Activated naive CD4-positive, alpha-beta T cell treated with anti-CD3 and anti-CD28 coated beads for 36 hours (primary cell): ENCODE data around the gene DCK. TPM values are rescaled to one million over a fixed set of nuclear protein-coding genes. Genes with fewer than 3 reads are reported as not detected.
"Not testable (repeated sequence)": the region's sequence is repeated elsewhere in the genome, so short reads cannot be mapped to it uniquely, and the experiment has no call there.

Experiments
- CTCF ChIA-PET: fragments of 350-600 bp; sonication (Branson Sonifier 250); formaldehyde crosslinking; loops from one replicate; lab custom pipeline; 2021; ENCODE audit warnings: antibody characterized with exemption; lab: Charles Lee
- DNase-seq: peaks from one replicate; pipeline ENCODE4 v3.0.0-alpha.2; 2020
- H3K27ac Mint-ChIP-seq: one replicate; pipeline ENCODE4 v1.8.0; 2021; ENCODE audit warnings: mild to moderate bottlenecking, mixed read lengths
- H3K27me3 Mint-ChIP-seq: one replicate; pipeline ENCODE4 v1.8.0; 2021; ENCODE audit warnings: low read depth, mixed read lengths
- H3K36me3 Mint-ChIP-seq: one replicate; pipeline ENCODE4 v1.8.0; 2021; ENCODE audit warnings: low read depth, mixed read lengths
- H3K4me1 Mint-ChIP-seq: one replicate; pipeline ENCODE4 v1.8.0; 2021; ENCODE audit warnings: low read depth, mixed read lengths
- H3K4me3 Mint-ChIP-seq: one replicate; pipeline ENCODE4 v1.8.0; 2021; ENCODE audit warnings: mild to moderate bottlenecking, moderate library complexity, mixed read lengths
- H3K9me3 Mint-ChIP-seq: one replicate; pipeline ENCODE4 v1.8.0; 2021; ENCODE audit warnings: mixed read lengths
- intact Hi-C: fragments of 100-400 bp; cut with micrococcal nuclease; formaldehyde crosslinking; loops from one replicate; pipeline ENCODE4 v1.15.1; 2023
- total RNA-seq, 2 experiments: library from RNA; stranded (reverse); gene quantifications; one replicate each; pipeline ENCODE4 v1.2.3, GENCODE V29; 2021

Gene DCK
- total RNA-seq, 2 experiments from 2014 or later = 32.1 to 34.1 TPM

DNA sequence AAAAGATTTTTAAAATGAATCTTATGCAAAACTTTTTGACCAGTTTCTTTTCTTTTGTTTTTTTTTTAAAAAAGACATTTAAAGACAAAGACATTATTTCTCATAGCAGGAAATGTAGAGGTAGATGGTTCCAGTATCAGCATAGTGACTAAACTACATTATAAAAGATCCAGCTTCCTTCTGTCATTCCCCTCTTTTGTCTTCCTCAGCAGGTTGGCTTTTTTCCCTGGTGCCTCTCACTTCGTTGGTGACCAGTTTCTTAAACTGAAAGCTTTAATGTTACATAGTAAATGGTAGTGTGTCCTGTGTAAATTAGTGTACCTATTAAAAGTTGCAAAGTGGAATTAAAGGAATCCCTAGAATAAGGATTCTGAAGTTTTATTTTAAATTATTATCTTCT is 36.1 kb downstream of the DCK start:
- Mint-ChIP-seq H3K4me1 (no peaks in the 10 kb centered on the region), H3K27ac (no peak overlapping the region), H3K4me3 (no peak overlapping the region), H3K36me3 (peaks cover 19% of the 10 kb centered on the region), H3K27me3 (no peaks in the 10 kb centered on the region), H3K9me3 (no peaks in the 10 kb centered on the region)
- intact Hi-C loops = no loop called here
- CTCF ChIA-PET = no interaction called here
- DNase-seq = no peak

DNA sequence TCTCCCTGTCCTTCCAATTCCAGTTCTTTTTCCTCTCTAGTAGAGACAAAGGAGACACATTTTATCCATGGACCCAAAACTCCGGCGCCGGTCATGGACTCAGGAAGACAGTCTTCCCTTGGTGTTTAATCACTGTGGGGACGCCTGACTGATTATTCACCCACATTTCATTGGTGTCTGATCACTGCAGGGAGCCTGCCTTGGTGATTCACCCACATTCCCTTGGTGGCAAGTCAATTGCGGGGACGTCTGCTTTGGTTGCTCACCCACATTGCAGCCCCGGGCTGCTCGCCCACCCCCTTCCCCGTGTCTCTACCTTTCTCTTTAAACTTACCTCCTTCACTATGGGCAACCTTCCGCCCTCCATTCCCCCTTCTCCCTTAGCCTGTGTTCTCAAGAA is 38.7 kb downstream of the DCK start:
- H3K4me1 Mint-ChIP-seq, H3K27me3 Mint-ChIP-seq, H3K27ac Mint-ChIP-seq, CTCF ChIA-PET, H3K9me3 Mint-ChIP-seq, DNase-seq, H3K4me3 Mint-ChIP-seq, intact Hi-C loops: not testable (repeated sequence)
- peaks cover 12% of the 10 kb centered on the region for H3K36me3 Mint-ChIP-seq

DNA sequence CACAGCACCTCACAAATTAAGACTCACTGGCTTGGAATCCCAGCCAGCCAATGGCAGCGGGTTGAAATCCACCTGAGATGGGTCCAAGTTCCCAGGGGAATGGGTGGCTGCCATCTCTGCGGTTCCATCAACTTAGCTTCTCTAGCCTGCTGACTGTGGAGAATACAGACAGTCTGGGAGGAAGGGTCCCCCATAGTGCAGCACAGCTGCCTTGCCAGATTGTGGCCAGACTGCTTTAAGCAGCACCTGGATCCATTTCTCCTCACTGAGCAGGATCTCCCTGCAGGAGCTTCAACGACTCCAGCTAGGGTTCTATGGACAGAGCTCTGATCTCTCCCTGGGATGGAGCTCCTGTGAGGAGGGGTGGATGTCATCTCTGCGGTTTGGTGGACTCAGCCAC is 51.8 kb downstream of the DCK start:
- intact Hi-C loops = no loop called here
- CTCF ChIA-PET = no interaction called here
- peaks cover 20% of the 10 kb centered on the region for H3K36me3 Mint-ChIP-seq
- H3K9me3 Mint-ChIP-seq = peaks cover 18% of the 10 kb centered on the region
- no peak overlapping the region for H3K4me3 Mint-ChIP-seq
- H3K27ac Mint-ChIP-seq = no peak overlapping the region
- H3K27me3 Mint-ChIP-seq = no peaks in the 10 kb centered on the region
- H3K4me1 Mint-ChIP-seq = no peaks in the 10 kb centered on the region
- DNase-seq = no peak

DNA sequence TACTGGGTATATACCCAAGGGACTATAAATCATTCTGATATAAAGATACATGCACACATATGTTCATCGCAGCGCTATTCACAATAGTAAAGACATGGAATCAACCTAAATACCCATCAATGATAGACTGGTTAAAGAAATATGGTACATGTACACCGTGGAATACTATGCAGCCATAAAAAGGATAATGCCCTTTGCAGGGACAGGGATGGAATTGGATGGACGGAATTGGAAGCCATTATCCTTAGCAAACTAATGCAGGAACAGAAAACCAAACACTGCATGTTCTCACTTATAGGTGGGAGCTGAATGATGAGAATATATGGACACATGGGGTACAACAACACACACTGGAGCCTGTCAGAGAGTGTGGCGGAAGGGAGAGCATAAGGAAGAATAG is 55.9 kb downstream of the DCK start:
- Mint-ChIP-seq H3K27me3 (no peaks in the 10 kb centered on the region), H3K27ac (no peak overlapping the region), H3K36me3 (no peaks in the 10 kb centered on the region), H3K9me3 (peaks cover 7% of the 10 kb centered on the region), H3K4me3 (no peak overlapping the region), H3K4me1 (no peaks in the 10 kb centered on the region)
- DNase-seq = no peak
- CTCF ChIA-PET = no interaction called here
- intact Hi-C loops = no loop called here

DNA sequence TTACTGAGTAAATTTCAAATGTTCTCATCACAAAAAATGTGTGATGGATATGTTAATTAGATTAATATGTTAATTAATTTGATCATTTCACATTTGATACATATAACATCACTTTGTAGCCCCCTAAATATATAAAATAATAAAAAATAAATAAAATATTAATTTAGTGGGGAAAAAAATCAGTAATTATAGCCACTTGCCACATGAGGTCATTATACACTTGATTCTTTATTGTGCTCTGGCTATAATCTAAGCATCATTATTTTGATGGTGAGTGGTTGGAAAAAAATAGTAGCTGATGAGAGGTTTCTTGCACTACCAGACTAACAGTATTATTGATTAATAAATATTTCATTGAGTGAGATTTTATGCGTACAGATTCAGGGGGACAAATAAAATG is 57.4 kb downstream of the DCK start:
- Mint-ChIP-seq H3K4me3 (no peak overlapping the region), H3K36me3 (no peaks in the 10 kb centered on the region), H3K9me3 (peaks cover 6% of the 10 kb centered on the region), H3K4me1 (no peaks in the 10 kb centered on the region), H3K27me3 (no peaks in the 10 kb centered on the region), H3K27ac (no peak overlapping the region)
- intact Hi-C loops = no loop called here
- CTCF ChIA-PET = interaction anchor here (0.8 kb wide), 1 partner anchor 450 kb away, joined by 3 read pairs; no protein-coding TSS in a partner anchor
- no peak for DNase-seq

DNA sequence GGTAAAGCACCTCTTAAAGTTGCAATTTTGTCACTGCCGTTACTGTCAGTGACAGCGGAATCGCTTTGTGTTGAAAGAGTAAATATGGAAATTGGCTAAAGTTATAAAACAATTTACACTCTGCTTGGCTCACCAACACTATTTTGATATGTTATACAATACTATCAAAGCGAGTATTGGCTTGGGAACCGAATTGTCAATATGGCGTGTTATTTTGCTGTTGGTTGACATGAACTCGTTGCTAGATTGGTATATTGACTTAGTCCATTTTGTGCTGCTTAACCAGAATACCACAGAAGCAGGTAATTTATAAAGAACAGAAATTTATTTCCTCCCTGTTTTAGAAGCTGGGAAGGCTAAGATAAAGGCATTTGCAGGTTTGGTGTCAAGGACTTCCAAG is 58.6 kb downstream of the DCK start:
- DNase-seq = no peak
- intact Hi-C loops = no loop called here
- Mint-ChIP-seq H3K9me3 (peaks cover 4% of the 10 kb centered on the region), H3K4me1 (no peaks in the 10 kb centered on the region), H3K4me3 (no peak overlapping the region), H3K27me3 (no peaks in the 10 kb centered on the region), H3K27ac (no peak overlapping the region), H3K36me3 (no peaks in the 10 kb centered on the region)
- CTCF ChIA-PET = no interaction called here

DNA sequence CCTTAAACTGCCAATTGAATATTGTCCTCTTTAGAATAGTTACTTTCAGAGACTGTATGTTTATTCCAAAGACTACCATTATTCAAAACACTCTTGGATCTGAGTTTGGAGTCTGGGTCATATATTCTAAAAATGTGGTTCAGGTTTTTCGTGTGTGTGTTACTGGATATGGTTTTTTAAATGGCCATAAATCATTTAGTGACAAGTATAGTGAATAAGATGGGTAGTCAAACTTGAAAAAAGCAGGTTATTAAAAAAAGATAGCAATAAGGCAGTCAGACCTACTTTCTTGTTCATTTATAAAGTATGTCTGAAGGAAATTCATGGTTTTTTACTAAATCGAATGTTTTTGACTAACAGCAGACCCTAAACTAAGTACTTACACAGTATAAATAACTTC is 59.3 kb downstream of the DCK start:
- CTCF ChIA-PET = no interaction called here
- intact Hi-C loops = no loop called here
- Mint-ChIP-seq H3K36me3 (no peaks in the 10 kb centered on the region), H3K9me3 (peaks cover 4% of the 10 kb centered on the region), H3K27ac (no peak overlapping the region), H3K4me3 (no peak overlapping the region), H3K27me3 (no peaks in the 10 kb centered on the region), H3K4me1 (no peaks in the 10 kb centered on the region)
- no peak for DNase-seq

DNA sequence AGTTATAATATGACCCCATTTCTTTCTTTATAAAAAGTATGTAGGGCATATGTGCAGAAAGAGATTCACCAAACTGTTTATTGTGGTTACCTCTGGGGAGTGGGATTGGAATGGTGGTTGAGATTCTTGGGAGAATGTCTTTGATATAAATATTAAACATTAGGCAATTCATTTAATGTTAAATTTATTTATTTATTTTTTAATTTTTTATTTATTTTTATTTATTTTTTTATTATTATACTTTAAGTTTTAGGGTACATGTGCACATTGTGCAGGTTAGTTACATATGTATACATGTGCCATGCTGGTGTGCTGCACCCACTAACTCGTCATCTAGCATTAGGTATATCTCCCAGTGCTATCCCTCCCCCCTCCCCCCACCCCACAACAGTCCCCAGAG is 60.2 kb downstream of the DCK start:
- DNase-seq, H3K27me3 Mint-ChIP-seq, H3K4me1 Mint-ChIP-seq, H3K36me3 Mint-ChIP-seq, intact Hi-C loops, H3K27ac Mint-ChIP-seq, H3K9me3 Mint-ChIP-seq, H3K4me3 Mint-ChIP-seq, CTCF ChIA-PET: not testable (repeated sequence)

DNA sequence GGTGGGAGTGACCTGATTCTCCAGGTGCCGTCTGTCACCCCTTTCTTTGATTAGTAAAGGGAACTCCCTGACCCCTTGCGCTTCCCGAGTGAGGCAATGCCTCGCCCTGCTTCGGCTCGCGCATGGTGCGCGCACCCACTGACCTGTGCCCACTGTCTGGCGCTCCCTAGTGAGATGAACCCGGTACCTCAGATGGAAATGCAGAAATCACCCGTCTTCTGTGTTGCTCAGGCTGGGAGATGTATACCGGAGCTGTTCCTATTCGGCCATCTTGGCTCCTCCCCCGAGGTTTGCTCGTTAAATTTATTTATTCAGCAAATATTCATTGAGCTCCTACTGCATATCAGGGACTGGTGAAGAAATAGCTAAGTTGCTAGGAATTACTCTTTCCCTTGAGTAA is 66.1 kb downstream of the DCK start:
- H3K27me3 Mint-ChIP-seq, DNase-seq, H3K4me3 Mint-ChIP-seq, H3K9me3 Mint-ChIP-seq, CTCF ChIA-PET, H3K36me3 Mint-ChIP-seq, intact Hi-C loops, H3K27ac Mint-ChIP-seq, H3K4me1 Mint-ChIP-seq: not testable (repeated sequence)

DNA sequence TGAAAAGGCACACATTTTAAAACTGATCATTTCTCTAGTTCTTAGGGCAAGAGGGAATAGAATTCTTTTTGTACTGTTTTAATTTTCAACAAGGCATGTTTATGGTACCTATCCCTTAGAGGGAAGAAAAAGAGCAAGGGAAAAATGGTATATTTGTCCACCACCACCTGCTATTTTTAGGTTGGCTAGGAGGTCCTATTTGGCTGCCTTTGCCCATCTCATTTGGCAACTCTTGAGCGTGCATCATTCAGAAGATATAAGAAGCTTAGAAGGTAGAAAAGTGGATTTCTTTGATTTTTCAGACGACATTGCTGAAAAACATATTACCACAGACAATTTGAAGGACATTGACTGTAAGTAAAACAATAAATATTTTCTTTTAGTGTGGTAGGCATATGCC is 69.0 kb downstream of the DCK start:
- DNase-seq = no peak
- CTCF ChIA-PET = no interaction called here
- Mint-ChIP-seq H3K9me3 (no peaks in the 10 kb centered on the region), H3K27me3 (peaks cover 2% of the 10 kb centered on the region), H3K4me1 (no peaks in the 10 kb centered on the region), H3K4me3 (no peak overlapping the region), H3K36me3 (no peaks in the 10 kb centered on the region), H3K27ac (no peak overlapping the region)
- intact Hi-C loops = no loop called here

DNA sequence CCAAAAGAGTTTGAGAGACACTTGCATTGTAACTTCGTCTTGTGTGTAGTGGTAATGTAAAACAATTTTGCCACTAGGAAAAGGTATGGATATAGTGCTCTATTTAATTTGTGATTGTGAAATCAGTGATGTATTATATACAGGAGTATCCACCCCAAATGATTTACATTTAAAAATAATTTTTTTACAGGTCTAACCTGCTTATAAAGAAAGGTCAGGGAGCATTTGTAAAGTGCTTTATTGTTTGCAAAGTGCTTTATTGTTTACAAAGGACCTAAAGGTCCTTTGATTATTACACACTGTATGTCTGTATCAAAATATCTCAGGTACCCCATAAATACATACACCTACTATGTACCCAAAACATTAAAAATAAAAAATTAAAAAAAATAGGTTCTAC is 70.3 kb downstream of the DCK start:
- intact Hi-C loops = no loop called here
- no peaks in the 10 kb centered on the region for H3K4me1 Mint-ChIP-seq

DNA sequence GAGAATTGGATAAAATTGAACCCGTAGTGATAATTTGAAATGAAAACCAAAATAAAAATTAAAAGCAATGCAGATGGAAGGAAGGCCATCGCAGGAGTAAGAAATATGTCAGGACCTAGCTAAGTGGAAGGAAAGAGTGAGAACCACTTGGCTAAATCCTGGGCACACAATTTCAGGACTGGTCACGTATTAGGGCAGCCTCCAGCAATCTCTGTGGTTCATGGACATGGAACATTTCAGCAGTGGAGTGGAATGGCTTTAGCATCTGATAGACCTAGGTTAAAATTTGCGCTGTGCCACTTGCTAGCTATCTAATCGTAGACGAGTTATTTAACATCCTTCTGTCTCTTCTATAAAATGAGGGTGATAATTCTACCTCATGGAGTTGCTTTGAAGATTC is 71.1 kb downstream of the DCK start:
- H3K27ac Mint-ChIP-seq = no peak overlapping the region
- H3K9me3 Mint-ChIP-seq = no peaks in the 10 kb centered on the region
- H3K27me3 Mint-ChIP-seq = peaks cover 2% of the 10 kb centered on the region
- no peaks in the 10 kb centered on the region for H3K4me1 Mint-ChIP-seq
- intact Hi-C loops = no loop called here
- CTCF ChIA-PET = no interaction called here
- DNase-seq = no peak
- H3K4me3 Mint-ChIP-seq = no peak overlapping the region
- H3K36me3 Mint-ChIP-seq = no peaks in the 10 kb centered on the region

More for the DNA sequence above, 70.3 kb downstream of the DCK start:
- H3K36me3 Mint-ChIP-seq = no peaks in the 10 kb centered on the region
- no peak overlapping the region for H3K27ac Mint-ChIP-seq
- H3K27me3 Mint-ChIP-seq = peaks cover 2% of the 10 kb centered on the region
- no peak overlapping the region for H3K4me3 Mint-ChIP-seq
- CTCF ChIA-PET = no interaction called here
- H3K9me3 Mint-ChIP-seq = no peaks in the 10 kb centered on the region
- DNase-seq = no peak

DNA sequence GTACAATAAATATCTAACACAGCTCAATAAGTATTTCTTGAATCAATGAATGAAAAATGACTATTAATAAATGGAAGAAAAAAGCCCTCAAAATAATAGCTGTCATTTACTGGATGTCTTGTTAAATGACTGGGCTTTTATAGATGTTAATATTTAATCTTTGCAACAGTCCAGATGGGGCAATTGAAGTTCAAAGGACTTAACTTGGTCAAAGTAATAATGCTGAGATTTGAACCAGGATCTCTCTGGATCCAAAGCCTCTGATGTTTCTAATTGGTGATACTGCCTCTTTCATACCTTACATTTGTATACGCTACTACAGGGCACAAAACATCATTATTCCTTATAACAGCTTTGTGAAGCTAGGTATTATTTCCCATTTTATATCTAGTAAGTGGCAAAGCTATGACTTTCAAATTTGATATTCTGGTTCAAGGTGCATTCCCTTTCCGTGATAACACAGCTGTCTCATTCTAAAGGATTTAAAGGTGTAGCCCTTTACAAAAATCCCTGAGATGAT is 72.6 kb downstream of the DCK start:
- CTCF ChIA-PET = no interaction called here
- intact Hi-C loops = no loop called here
- no peak for DNase-seq
- H3K36me3 Mint-ChIP-seq = no peaks in the 10 kb centered on the region
- no peaks in the 10 kb centered on the region for H3K4me1 Mint-ChIP-seq
- H3K4me3 Mint-ChIP-seq = no peak overlapping the region
- H3K9me3 Mint-ChIP-seq = no peaks in the 10 kb centered on the region
- H3K27me3 Mint-ChIP-seq = peaks cover 2% of the 10 kb centered on the region
- no peak overlapping the region for H3K27ac Mint-ChIP-seq
